ENCODE measurements around the gene ZNF200. TPM values are rescaled to one million over a fixed set of nuclear protein-coding genes. Genes with fewer than 3 reads are reported as not detected.
A peak's percentile ranks its signal among the peaks of the same experiment; 100 is the strongest.
"Not testable (repeated sequence)": the region's sequence is repeated elsewhere in the genome, so short reads cannot be mapped to it uniquely, and the experiment has no call there.

The ZNF200 gene
- total RNA-seq, 2 experiments from 2014 or later = 9.7 to 10.1 TPM

- Mint-ChIP-seq H3K27me3 (ENCODE audit: low read depth) (peaks cover 72% of the 10 kb centered on the region), H3K36me3 (ENCODE audit: low read depth) (no peaks in the 10 kb centered on the region), H3K9me3 (no peaks in the 10 kb centered on the region), H3K4me3 (peak overlapping the region; percentile 79), H3K27ac (peak overlapping the region; percentile 59), H3K4me1 (ENCODE audit: low read depth) (peaks cover 44% of the 10 kb centered on the region)
- DNase-seq = peak; percentile 46
- CTCF ChIA-PET = interaction anchor here (1.0 to 1.1 kb wide), 2 partner anchors 20 to 24 kb away, joined by 3 to 4 read pairs; no protein-coding TSS in a partner anchor
- intact Hi-C loops (cut with micrococcal nuclease) = loop anchor here (1.0 kb wide), 1 partner anchor 73 kb away; no protein-coding TSS in a partner anchor
Measured at GRCh38 chr16:3190949-3191353, 44.0 kb downstream of the ZNF200 start.

GRCh38 chr16:3189869-3190268 is 45.1 kb downstream of the ZNF200 start:
- intact Hi-C loops (cut with micrococcal nuclease) = loop anchor here (1.0 to 5.0 kb wide), 6 partner anchors 25 to 267 kb away; partner anchors contain the start of genes ZNF174, ZNF200, ZNF263 and ZSCAN32
- Mint-ChIP-seq H3K4me1 (ENCODE audit: low read depth) (peaks cover 44% of the 10 kb centered on the region), H3K27ac (peak overlapping the region; percentile 48), H3K4me3 (peak overlapping the region; percentile 79), H3K9me3 (no peaks in the 10 kb centered on the region), H3K27me3 (ENCODE audit: low read depth) (peaks cover 73% of the 10 kb centered on the region), H3K36me3 (ENCODE audit: low read depth) (no peaks in the 10 kb centered on the region)
- CTCF ChIA-PET = interaction anchor here (0.6 to 1.3 kb wide), 2 partner anchors 40 to 156 kb away, joined by 3 read pairs; no protein-coding TSS in a partner anchor
- DNase-seq = no peak

- intact Hi-C loops (cut with micrococcal nuclease) = loop anchor here (1.0 to 5.0 kb wide), 6 partner anchors 26 to 268 kb away; partner anchors contain the start of genes ZNF174, ZNF200, ZNF263 and ZSCAN32
- H3K27me3 Mint-ChIP-seq (ENCODE audit: low read depth) = peaks cover 73% of the 10 kb centered on the region
- peak; percentile 76 for DNase-seq
- peak overlapping the region; percentile 79 for H3K4me3 Mint-ChIP-seq
- H3K4me1 Mint-ChIP-seq (ENCODE audit: low read depth) = peaks cover 46% of the 10 kb centered on the region
- H3K27ac Mint-ChIP-seq = peak overlapping the region; percentile 84
- no peaks in the 10 kb centered on the region for H3K9me3 Mint-ChIP-seq
- CTCF ChIA-PET = interaction anchor here (0.6 to 1.3 kb wide), 3 partner anchors 39 to 156 kb away, joined by 3 to 4 read pairs (median 3); no protein-coding TSS in a partner anchor
- no peaks in the 10 kb centered on the region for H3K36me3 Mint-ChIP-seq (ENCODE audit: low read depth)
Measured at GRCh38 chr16:3188925-3189825, 45.8 kb downstream of the ZNF200 start.

- peaks cover 73% of the 10 kb centered on the region for H3K27me3 Mint-ChIP-seq (ENCODE audit: low read depth)
- peak overlapping the region; percentile 79 for H3K4me3 Mint-ChIP-seq
- CTCF ChIA-PET = no interaction called here
- H3K9me3 Mint-ChIP-seq = no peaks in the 10 kb centered on the region
- H3K4me1 Mint-ChIP-seq (ENCODE audit: low read depth) = peaks cover 52% of the 10 kb centered on the region
- peak overlapping the region; percentile 84 for H3K27ac Mint-ChIP-seq
- intact Hi-C loops (cut with micrococcal nuclease) = loop anchor here (2.0 to 5.0 kb wide), 5 partner anchors 38 to 268 kb away; partner anchors contain the start of genes ZNF174, ZNF200, ZNF263 and ZSCAN32
- H3K36me3 Mint-ChIP-seq (ENCODE audit: low read depth) = no peaks in the 10 kb centered on the region
- DNase-seq = no peak
Measured at GRCh38 chr16:3188675-3188924, 46.4 kb downstream of the ZNF200 start.

GRCh38 chr16:3187798-3188674 is 46.9 kb downstream of the ZNF200 start, which contains the start of gene OR1F1:
Gene OR1F1, plus strand, starts transcription at chr16:3188204.
- DNase-seq = peak; percentile 81
- peak within 1 kb of the TSS; percentile 84 for H3K27ac Mint-ChIP-seq
- H3K27me3 Mint-ChIP-seq (ENCODE audit: low read depth) = peaks cover 74% of the 10 kb centered on the region
- peaks cover 56% of the 10 kb centered on the region for H3K4me1 Mint-ChIP-seq (ENCODE audit: low read depth)
- no peaks in the 10 kb centered on the region for H3K36me3 Mint-ChIP-seq (ENCODE audit: low read depth)
- no peaks in the 10 kb centered on the region for H3K9me3 Mint-ChIP-seq
- CTCF ChIA-PET = interaction anchor here (0.9 kb wide), 1 partner anchor 16 kb away, joined by 3 read pairs; no protein-coding TSS in a partner anchor
- H3K4me3 Mint-ChIP-seq = peak within 1 kb of the TSS; percentile 79
- intact Hi-C loops (cut with micrococcal nuclease) = loop anchor here (2.0 to 5.0 kb wide), 5 partner anchors 37 to 269 kb away; partner anchors contain the start of genes ZNF174, ZNF200, ZNF263 and ZSCAN32

GRCh38 chr16:3186946-3187690 is 47.8 kb downstream of the ZNF200 start:
- Mint-ChIP-seq H3K4me1 (ENCODE audit: low read depth) (peaks cover 59% of the 10 kb centered on the region), H3K27ac (peak overlapping the region; percentile 78), H3K27me3 (ENCODE audit: low read depth) (peaks cover 75% of the 10 kb centered on the region), H3K36me3 (ENCODE audit: low read depth) (peaks cover 1% of the 10 kb centered on the region), H3K9me3 (no peaks in the 10 kb centered on the region), H3K4me3 (peak overlapping the region; percentile 79)
- DNase-seq = no peak
- CTCF ChIA-PET = interaction anchor here (0.7 to 0.9 kb wide), 2 partner anchors 15 to 188 kb away, joined by 3 to 4 read pairs; no protein-coding TSS in a partner anchor
- intact Hi-C loops (cut with micrococcal nuclease) = loop anchor here (5.0 kb wide), 1 partner anchor 215 kb away; the partner anchor contains the start of genes ZNF174 and ZSCAN32

- peaks cover 29% of the 10 kb centered on the region for H3K4me1 Mint-ChIP-seq (ENCODE audit: low read depth)
- H3K9me3 Mint-ChIP-seq = no peaks in the 10 kb centered on the region
- peaks cover 1% of the 10 kb centered on the region for H3K36me3 Mint-ChIP-seq (ENCODE audit: low read depth)
- DNase-seq = no peak
- H3K4me3 Mint-ChIP-seq = peak overlapping the region; percentile 81
- intact Hi-C loops (cut with micrococcal nuclease) = loop anchor here (2.0 to 5.0 kb wide), 2 partner anchors 124 to 275 kb away; partner anchors contain the start of genes TIGD7 and ZNF75A
- CTCF ChIA-PET = interaction anchor here (0.5 to 2.0 kb wide), 5 partner anchors 12 to 278 kb away, joined by 3 to 6 read pairs (median 4); no protein-coding TSS in a partner anchor
- peaks cover 65% of the 10 kb centered on the region for H3K27me3 Mint-ChIP-seq (ENCODE audit: low read depth)
- no peak overlapping the region for H3K27ac Mint-ChIP-seq
Measured at GRCh38 chr16:3183445-3184139, 51.4 kb downstream of the ZNF200 start.

- DNase-seq = peak; percentile 72
- H3K4me3 Mint-ChIP-seq = peak overlapping the region; percentile 81
- intact Hi-C loops (cut with micrococcal nuclease) = loop anchor here (2.0 to 5.0 kb wide), 2 partner anchors 124 to 276 kb away; partner anchors contain the start of genes TIGD7 and ZNF75A
- peaks cover 1% of the 10 kb centered on the region for H3K36me3 Mint-ChIP-seq (ENCODE audit: low read depth)
- H3K4me1 Mint-ChIP-seq (ENCODE audit: low read depth) = peaks cover 24% of the 10 kb centered on the region
- H3K9me3 Mint-ChIP-seq = no peaks in the 10 kb centered on the region
- CTCF ChIA-PET = interaction anchor here (0.5 to 2.0 kb wide), 4 partner anchors 11 to 279 kb away, joined by 3 to 6 read pairs (median 5); no protein-coding TSS in a partner anchor
- peaks cover 61% of the 10 kb centered on the region for H3K27me3 Mint-ChIP-seq (ENCODE audit: low read depth)
- H3K27ac Mint-ChIP-seq = peak overlapping the region; percentile 81
Measured at GRCh38 chr16:3182608-3183444, 52.1 kb downstream of the ZNF200 start.

- not testable (repeated sequence) for DNase-seq; H3K36me3 Mint-ChIP-seq (ENCODE audit: low read depth); H3K27ac Mint-ChIP-seq; H3K9me3 Mint-ChIP-seq
- H3K27me3 Mint-ChIP-seq (ENCODE audit: low read depth) = peaks cover 58% of the 10 kb centered on the region
- peaks cover 18% of the 10 kb centered on the region for H3K4me1 Mint-ChIP-seq (ENCODE audit: low read depth)
- intact Hi-C loops (cut with micrococcal nuclease) = loop anchor here (2.0 to 5.0 kb wide), 2 partner anchors 125 to 277 kb away; partner anchors contain the start of genes TIGD7 and ZNF75A
- H3K4me3 Mint-ChIP-seq = peak overlapping the region; percentile 81
- CTCF ChIA-PET = interaction anchor here (2.0 kb wide), 1 partner anchor 31 kb away, joined by 6 read pairs; no protein-coding TSS in a partner anchor
Measured at GRCh38 chr16:3182293-3182607, 52.7 kb downstream of the ZNF200 start.

GRCh38 chr16:3180445-3180878 is 54.5 kb downstream of the ZNF200 start:
- Mint-ChIP-seq H3K9me3 (no peaks in the 10 kb centered on the region), H3K27me3 (ENCODE audit: low read depth) (peaks cover 62% of the 10 kb centered on the region), H3K36me3 (ENCODE audit: low read depth) (peaks cover 1% of the 10 kb centered on the region), H3K27ac (no peak overlapping the region), H3K4me3 (no peak overlapping the region), H3K4me1 (ENCODE audit: low read depth) (peaks cover 17% of the 10 kb centered on the region)
- DNase-seq = peak; percentile 20
- intact Hi-C loops (cut with micrococcal nuclease) = loop anchor here (5.0 kb wide), 1 partner anchor 127 kb away; the partner anchor contains the start of genes TIGD7 and ZNF75A
- CTCF ChIA-PET = no interaction called here

All from activated naive CD4-positive, alpha-beta T cell treated with anti-CD3 and anti-CD28 coated beads for 36 hours (primary cell).